DMS79 (cell line): ENCODE results near the gene RTP3.
"Not testable (repeated sequence)": the region's sequence is repeated elsewhere in the genome, so short reads cannot be mapped to it uniquely, and the experiment has no call there.

ENCODE experiments used
- DNase-seq: peaks from one replicate; lab custom pipeline; 2025; lab: John Stamatoyannopoulos, UW

The RTP3 gene

GRCh38 chr3:46519952-46520351 is 22.2 kb downstream of the RTP3 start:
- no peak for DNase-seq

DNA sequence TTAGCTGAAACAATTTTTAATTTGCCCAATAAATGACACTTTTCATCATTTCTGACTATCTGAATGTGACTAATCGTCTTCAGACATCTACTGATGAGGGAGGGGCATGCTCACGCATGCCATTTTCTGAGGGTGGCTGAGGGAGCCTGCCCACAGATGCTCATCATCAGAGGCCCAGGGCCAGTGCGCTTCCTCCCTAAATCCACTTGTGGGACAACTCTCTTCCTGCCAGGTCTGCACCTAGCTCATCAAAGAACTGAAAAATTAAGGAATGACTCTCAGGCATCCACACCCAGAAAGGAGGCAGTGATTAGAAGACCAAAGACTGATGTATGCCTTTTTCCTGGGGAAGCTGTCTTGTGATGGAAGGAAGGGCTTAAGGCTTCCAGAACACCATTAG is 22.8 kb downstream of the RTP3 start:
- DNase-seq: no peak

DNA sequence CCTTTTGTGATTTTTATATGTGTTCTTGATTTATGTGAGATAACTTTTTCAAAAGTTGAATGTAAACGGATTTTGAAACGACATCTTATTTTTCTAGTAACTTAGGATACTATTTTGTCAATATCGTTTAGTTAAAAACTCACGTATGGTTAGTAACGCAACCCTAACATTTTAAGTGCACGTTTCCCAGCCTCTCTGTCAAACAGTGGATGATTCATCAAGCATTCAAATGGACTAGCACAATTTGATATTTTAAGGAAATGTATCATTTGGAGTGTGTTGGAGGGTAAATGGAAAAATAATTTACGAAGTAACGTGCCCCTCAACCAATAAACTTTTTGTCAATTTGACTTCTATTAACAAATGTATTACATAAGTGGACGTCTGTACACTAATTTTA is 23.3 kb downstream of the RTP3 start:
- no peak for DNase-seq

DNA sequence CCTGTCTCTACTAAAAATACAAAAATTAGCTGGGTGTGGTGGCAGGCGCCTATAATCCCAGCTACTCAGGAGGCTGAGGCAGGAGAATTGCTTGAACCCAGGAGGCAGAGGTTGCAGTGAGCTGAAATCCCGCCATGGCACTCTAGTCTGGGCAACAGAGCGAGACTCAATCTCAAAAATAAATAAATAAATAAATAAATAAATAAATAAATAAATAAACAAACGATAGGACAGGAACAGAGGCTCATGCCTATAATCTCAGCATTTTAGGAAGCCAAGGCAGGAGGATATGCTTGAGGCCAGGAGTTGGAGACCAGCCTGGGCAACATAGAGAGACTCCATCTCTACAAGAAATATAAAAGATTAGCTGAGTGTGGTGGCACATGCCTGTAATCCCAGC is 24.4 kb downstream of the RTP3 start:
- not testable (repeated sequence) for DNase-seq

DNA sequence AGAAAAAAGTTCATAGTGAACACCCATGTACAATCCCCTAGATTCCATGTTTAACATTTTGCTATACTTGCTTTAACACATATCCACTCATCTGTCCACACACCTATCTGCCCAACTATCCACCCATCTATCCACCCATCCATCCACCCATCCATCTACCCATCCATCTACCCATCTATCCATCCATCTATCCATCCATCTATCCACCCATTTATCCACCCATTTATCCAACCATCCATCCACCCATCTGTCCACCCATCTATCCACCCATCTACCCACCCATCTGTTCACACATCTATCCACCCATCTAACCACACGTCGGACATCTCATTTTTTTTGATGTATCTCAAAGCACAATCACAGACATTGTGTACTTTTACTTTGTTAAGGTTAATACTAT is 25.8 kb downstream of the RTP3 start:
- no peak for DNase-seq

- no peak for DNase-seq
These were observed 26.2 kb downstream of the RTP3 start for GRCh38 chr3:46524008-46524407.

DNA sequence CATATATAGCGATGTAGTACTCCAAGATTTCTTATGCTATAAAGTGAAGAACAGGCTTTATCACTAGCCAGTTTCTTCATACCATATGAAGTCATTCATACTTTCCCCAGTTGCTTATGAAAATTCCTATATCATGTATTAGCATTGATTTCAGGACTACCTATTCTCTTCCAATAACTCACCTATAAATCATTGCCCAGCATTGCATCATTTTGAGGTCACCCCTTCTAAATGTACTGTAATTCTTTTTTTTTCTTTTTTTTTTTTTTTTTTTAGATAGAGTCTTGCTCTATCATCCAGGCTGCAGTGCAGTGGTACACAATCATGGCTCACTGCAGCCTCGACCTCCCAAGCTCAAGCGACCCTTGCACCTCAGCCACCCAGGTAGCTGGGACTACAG is 27.1 kb downstream of the RTP3 start:
- no peak for DNase-seq

- DNase-seq: no peak
These were observed 29.5 kb downstream of the RTP3 start for GRCh38 chr3:46527239-46527638.

DNA sequence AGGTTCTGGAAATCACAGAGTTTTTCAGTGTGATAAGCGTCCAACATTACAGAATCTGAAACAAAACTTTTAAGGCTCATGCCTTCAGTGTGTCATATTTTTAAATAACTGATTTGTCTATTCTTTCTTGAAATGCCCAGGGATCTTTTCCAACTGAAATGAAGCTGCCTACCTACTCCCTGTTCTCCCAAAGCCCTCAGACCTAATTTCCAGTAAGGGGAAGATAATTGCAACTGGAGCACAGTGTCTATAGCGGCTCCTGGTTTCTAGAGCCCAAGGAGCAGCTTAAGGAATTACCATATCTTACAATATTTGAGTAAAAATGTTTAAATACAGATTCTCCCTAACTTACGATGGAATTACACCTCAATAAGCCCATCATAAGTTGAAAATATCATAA is 35.3 kb downstream of the RTP3 start:
- DNase-seq: no peak

- no peak for DNase-seq
These were observed 38.0 kb downstream of the RTP3 start for GRCh38 chr3:46535746-46536145.

DNA sequence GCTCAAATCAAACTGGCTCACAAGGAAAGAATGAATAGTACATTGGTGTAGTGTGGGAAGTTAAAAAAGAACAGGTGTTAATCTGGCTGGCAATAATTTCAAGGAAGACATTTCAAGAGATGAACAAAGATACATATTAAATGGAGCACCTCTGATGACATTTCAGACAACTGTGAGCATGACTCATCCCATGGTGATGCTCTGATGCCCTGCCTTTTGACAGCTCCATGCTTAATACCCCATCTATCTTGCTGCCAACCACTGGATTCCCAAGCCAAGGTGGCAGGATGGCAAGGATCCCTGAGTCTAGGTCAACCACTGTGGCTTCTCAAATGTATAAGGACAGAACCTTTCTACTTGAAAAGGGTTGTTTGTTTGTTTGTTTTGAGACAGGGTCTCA is 39.0 kb downstream of the RTP3 start:
- DNase-seq: no peak

DNA sequence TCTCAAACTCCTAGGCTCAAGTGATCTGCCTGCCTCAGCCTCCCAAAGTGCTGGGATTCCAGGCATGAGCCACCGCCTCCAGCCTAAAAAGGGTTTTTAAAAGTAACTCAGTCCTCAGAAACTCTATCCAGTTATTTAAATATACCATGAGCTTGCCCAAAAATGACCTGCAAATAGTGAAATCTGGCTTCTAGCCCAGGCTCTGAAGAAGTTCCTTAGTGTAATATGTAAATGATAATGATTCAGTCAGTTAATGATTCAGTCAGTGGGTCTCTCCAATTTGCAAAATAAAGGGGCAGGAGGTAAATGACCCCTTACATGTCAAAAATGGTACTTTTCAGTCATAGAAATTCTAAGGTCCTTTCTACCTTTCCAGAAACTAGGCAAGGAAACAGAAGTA is 39.5 kb downstream of the RTP3 start:
- DNase-seq: no peak

DNA sequence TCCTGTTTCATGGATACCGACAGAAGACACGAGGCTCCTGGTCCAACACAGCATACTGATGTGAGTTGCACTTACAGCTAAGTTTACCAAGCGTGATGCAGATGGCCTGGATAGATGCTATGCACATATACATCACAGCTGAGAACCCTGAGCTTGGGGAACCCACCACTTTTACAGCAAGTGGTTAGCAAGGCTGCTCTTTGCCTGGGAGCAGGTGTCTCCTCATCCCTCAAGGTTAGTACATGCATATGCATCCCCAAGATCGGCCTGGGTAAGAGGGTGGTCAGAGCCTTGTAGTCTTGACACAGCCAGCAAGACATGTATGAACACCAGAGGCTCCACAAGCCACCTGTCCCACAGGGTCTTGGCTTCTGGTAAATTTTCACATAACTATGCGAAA is 40.0 kb downstream of the RTP3 start:
- no peak for DNase-seq

DNA sequence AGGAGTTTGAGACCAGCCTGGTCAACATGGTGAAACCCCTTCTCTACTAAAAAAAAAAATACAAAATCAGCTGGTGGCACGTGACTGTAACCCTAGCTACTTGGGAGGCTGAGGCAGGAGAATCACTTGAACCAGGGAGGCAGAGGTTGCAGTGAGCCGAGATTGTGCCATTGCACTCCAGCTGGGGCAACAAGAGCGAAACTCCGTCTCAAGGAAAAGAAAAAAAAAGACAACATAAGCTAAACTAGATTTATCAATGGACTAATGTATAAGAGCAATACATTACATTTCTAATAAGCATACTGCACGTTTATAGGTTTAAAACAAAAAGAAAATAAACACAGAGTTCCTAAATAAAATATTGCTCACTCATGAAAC is 40.6 kb downstream of the RTP3 start:
- not testable (repeated sequence) for DNase-seq

DNA sequence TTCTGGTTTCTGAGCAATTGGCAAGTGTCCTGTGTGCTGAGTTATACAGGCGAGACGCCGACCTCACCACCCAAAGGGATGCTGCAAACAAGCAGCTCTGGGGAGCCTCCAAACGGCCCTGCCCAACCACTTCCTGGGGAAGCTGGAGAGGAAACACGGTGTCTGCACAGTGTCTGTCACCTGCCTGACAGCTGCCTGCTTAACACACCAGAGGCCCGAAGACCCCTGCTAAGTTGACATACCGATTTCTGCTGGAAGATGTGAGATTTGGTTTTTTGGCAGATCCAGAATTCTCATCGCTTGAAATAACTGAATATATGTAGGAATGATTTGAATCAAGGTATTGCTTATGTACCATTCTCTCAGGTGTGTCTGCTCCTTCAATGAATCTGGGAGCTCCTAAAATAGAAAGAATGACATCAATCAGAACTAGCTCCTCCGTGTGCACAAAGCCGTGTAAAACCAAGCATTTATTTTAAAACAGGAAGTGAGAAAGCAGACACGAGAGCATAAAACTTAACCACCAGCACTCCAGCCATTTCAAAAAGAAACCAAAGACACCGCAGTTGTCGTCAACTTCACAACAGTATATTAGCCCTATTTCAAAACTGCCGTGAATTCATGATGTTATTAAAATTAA is 41.1 kb downstream of the RTP3 start:
- no peak for DNase-seq

- DNase-seq: no peak
These were observed 41.7 kb downstream of the RTP3 start for GRCh38 chr3:46539443-46540005.

DNA sequence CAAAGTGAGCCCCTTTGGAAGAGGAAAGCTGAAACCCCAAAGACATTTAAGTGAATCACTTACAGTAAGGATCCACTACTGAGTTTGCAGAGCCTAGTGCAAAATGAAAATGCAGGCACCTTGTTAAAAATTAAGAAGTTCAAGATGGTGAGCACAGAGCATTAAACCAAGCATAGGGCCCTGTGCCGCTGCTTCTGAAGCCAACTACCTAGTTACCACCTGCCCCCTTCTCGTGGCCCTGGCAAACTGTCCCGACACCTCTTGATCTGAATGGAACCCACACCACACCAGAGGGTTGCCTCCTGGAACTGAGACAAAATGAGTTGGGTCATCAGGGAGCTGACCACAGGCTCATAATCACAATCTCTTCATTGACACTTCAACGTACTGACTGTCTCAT is 42.8 kb downstream of the RTP3 start:
- DNase-seq: no peak

- no peak for DNase-seq
These were observed 44.1 kb downstream of the RTP3 start for GRCh38 chr3:46541835-46542234.

DNA sequence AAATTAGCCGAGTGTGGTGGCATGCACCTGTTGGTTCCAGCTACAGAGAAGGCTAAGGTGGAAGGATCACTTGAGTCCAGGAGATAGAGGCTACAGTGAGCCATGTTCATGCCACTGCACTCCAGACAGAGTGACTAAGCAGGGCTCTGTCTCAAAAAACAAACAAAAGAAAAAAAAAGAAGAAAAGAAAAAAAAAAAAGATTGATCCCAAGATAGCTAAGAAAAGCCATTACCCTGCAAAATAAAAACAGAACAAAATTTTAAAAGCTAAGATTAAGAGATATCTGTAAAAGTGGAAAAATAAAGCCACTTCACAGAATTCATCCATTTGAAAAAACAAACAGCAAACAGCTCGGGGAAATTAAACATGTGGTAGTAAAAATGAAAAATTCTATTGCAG is 44.6 kb downstream of the RTP3 start:
- DNase-seq: no peak

DNA sequence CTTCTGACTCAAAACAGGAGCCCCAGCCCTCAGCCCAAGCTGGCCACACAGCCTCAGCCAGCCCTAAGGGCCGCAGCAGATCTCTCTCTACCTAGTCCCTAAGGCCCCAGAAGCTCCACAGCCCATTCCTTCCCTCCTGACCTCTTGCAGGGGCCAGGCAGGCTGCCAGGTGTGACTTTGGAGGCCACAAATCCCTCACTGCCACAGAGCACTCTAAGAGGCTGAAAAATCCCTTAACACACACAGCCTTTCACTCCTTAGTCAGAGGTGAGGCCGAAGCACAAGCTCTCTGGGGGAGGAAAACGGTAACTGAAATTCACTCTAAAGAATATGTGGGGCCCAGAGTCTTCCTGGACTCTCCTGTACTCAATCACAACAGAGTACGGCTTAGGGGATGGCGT is 45.0 kb downstream of the RTP3 start:
- no peak for DNase-seq

- no peak for DNase-seq
These were observed 47.2 kb downstream of the RTP3 start for GRCh38 chr3:46544771-46545503.

GRCh38 chr3:46545818-46546630 is 48.2 kb downstream of the RTP3 start:
- DNase-seq: no peak

GRCh38 chr3:46546896-46547440 is 49.2 kb downstream of the RTP3 start:
- no peak for DNase-seq
